ENCODE data around the gene TLR5.

Gene TLR5

GRCh38 chr1:223067914-223068313 is 75.1 kb downstream of the TLR5 start:
- no peak for ATAC-seq
- TF ChIP-seq SNAI2 (CRISPR knock-in tag; IDR thresholded peaks at IDR 0.05) (no peak), ZFP3 (CRISPR knock-in tag; IDR thresholded peaks at IDR 0.05) (no peak), ZNF565 (CRISPR knock-in tag; conservative IDR thresholded peaks at IDR 0.05; ENCODE audit: low read depth) (no peak), OSR1 (CRISPR knock-in tag; IDR thresholded peaks at IDR 0.05) (no peak), BACH2 (CRISPR knock-in tag; IDR thresholded peaks at IDR 0.05; ENCODE audit: borderline replicate concordance) (no peak), POU6F1 (CRISPR knock-in tag; IDR thresholded peaks at IDR 0.05; ENCODE audit: borderline replicate concordance, low read depth) (no peak), TSHZ2 (CRISPR knock-in tag; IDR thresholded peaks at IDR 0.05) (no peak), ESRRG (CRISPR knock-in tag; IDR thresholded peaks at IDR 0.05) (no peak), PPARA (CRISPR knock-in tag; IDR thresholded peaks at IDR 0.05; ENCODE audit: borderline replicate concordance) (no peak), ZFP30 (CRISPR knock-in tag; IDR thresholded peaks at IDR 0.05) (no peak), TOX (CRISPR knock-in tag; IDR thresholded peaks at IDR 0.05; ENCODE audit: borderline replicate concordance) (no peak), PATZ1 (CRISPR knock-in tag; IDR thresholded peaks at IDR 0.05; ENCODE audit: borderline replicate concordance) (no peak), TCF4 (CRISPR knock-in tag; IDR thresholded peaks at IDR 0.05; ENCODE audit: borderline replicate concordance) (no peak), ZNF70 (CRISPR knock-in tag; IDR thresholded peaks at IDR 0.05) (no peak), ARNTL (CRISPR knock-in tag; IDR thresholded peaks at IDR 0.05; ENCODE audit: borderline replicate concordance, low read depth) (no peak), RARB (CRISPR knock-in tag; IDR thresholded peaks at IDR 0.05) (no peak), ZNF8 (CRISPR knock-in tag; IDR thresholded peaks at IDR 0.05) (no peak), GLIS3 (CRISPR knock-in tag; IDR thresholded peaks at IDR 0.05) (no peak)

- TF ChIP-seq ZNF8 (CRISPR knock-in tag; IDR thresholded peaks at IDR 0.05) (no peak), POU6F1 (CRISPR knock-in tag; IDR thresholded peaks at IDR 0.05; ENCODE audit: borderline replicate concordance, low read depth) (no peak), ESRRG (CRISPR knock-in tag; IDR thresholded peaks at IDR 0.05) (no peak), ZNF70 (CRISPR knock-in tag; IDR thresholded peaks at IDR 0.05) (no peak), PATZ1 (CRISPR knock-in tag; IDR thresholded peaks at IDR 0.05; ENCODE audit: borderline replicate concordance) (no peak), CSRNP3 (CRISPR knock-in tag; IDR thresholded peaks at IDR 0.05) (no peak), ZC3H10 (CRISPR knock-in tag; IDR thresholded peaks at IDR 0.05) (no peak), ISL1 (CRISPR knock-in tag; IDR thresholded peaks at IDR 0.05) (no peak), BACH2 (CRISPR knock-in tag; IDR thresholded peaks at IDR 0.05; ENCODE audit: borderline replicate concordance) (no peak), CREB5 (CRISPR knock-in tag; IDR thresholded peaks at IDR 0.05; ENCODE audit: low read depth) (no peak), CSDC2 (CRISPR knock-in tag; IDR thresholded peaks at IDR 0.05) (no peak), ZFP30 (CRISPR knock-in tag; IDR thresholded peaks at IDR 0.05) (no peak), TCF4 (CRISPR knock-in tag; IDR thresholded peaks at IDR 0.05; ENCODE audit: borderline replicate concordance) (no peak), SNAI2 (CRISPR knock-in tag; IDR thresholded peaks at IDR 0.05) (no peak), GLIS3 (CRISPR knock-in tag; IDR thresholded peaks at IDR 0.05) (no peak), ZNF565 (CRISPR knock-in tag; conservative IDR thresholded peaks at IDR 0.05; ENCODE audit: low read depth) (no peak), ZFP3 (CRISPR knock-in tag; IDR thresholded peaks at IDR 0.05) (no peak), PPARA (CRISPR knock-in tag; IDR thresholded peaks at IDR 0.05; ENCODE audit: borderline replicate concordance) (no peak)
- no peak for ATAC-seq
Measured at GRCh38 chr1:223066415-223066814, 76.6 kb downstream of the TLR5 start.
